ENCODE data around the gene ZFTA.
"Not testable (repeated sequence)": the region's sequence is repeated elsewhere in the genome, so short reads cannot be mapped to it uniquely, and the experiment has no call there.

Gene ZFTA

DNA sequence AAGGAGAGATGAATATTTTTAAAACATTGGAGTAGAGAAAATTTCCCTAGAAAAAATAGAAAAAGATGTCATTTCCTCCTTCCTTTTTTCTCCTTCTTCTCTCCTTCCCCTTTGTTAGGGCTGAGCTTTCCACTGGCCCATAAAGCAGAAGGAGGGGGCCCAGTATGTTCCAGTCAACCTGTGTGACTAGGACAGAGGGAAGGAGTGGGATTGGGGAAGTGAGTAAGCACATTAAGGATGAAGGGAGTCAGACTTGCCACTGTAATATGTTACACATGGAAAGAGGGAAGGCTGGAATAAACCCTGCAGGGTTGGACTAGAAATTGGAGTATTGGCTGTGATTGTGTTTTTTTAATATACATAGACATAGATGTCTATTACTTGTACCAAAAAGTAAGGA lies 24.6 kb upstream of the ZFTA start:
- peaks cover 4% of the 10 kb centered on the region for H3K9me3 Mint-ChIP-seq (ENCODE audit: low read depth)
- no peak overlapping the region for H3K27ac Mint-ChIP-seq
- H3K27me3 Mint-ChIP-seq, result peaks cover 7% of the 10 kb centered on the region
- no peak overlapping the region for H3K4me3 Mint-ChIP-seq
- no peaks in the 10 kb centered on the region for H3K4me1 Mint-ChIP-seq (ENCODE audit: low read depth)
- H3K36me3 Mint-ChIP-seq, result peaks cover 6% of the 10 kb centered on the region

DNA sequence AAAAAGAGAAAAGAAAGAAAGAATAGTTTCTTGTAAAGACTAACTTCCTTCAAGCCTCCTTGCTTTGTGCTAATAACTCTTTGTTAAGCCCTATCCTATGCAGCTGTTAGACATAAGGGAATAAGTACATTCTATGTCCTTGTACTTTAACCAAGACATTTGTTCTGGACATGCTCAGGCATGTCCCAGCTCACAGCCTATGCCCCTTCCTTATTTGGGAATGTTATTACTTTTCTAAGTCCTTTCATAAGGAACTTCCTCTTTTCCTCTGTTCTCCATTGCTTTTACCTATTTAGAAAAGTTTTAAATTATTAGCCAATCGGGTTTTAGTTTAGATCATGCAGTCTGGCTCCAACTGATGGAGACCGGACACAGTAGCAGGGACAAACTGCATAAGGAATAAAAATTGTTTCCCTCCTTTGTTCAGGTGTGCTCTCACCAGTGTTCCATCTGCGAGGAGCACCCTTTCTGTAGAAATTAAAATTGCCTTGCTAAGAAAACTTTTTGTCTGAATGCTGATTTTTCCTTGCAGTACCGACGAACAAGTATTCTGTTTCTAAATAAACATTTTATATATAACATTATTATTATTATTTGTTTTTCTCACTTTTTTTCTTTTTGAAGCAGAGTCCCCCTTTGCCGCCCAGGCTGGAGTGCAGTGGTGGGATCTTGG lies 23.1 kb upstream of the ZFTA start:
- Mint-ChIP-seq H3K36me3 (peaks cover 6% of the 10 kb centered on the region), H3K27me3 (peaks cover 7% of the 10 kb centered on the region), H3K27ac (no peak overlapping the region), H3K4me1 (ENCODE audit: low read depth) (no peaks in the 10 kb centered on the region), H3K4me3 (no peak overlapping the region), H3K9me3 (ENCODE audit: low read depth) (peaks cover 4% of the 10 kb centered on the region)

DNA sequence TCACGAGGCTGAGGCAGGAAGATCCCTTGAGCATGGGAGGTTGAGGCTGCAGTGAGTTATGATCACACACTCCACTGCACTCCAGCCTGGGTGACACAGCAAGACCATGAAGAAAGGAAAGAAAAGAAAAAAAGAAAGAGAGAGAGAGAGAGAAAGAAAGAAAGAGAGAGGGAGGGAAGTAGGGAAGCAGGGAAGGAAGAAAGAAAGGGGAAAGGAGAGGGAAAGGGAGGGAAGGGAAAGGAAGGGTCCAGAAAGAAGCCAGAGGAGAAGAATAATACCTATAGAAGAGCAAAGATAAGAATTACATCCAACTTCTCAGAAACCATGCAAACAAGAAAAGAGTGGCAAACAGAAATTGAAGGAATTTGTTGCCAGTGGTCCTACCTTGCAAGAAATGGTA lies 17.2 kb upstream of the ZFTA start:
- Mint-ChIP-seq H3K36me3 (peaks cover 2% of the 10 kb centered on the region), H3K9me3 (ENCODE audit: low read depth) (no peaks in the 10 kb centered on the region), H3K4me1 (ENCODE audit: low read depth) (peaks cover 4% of the 10 kb centered on the region), H3K27ac (no peak overlapping the region), H3K4me3 (no peak overlapping the region), H3K27me3 (no peaks in the 10 kb centered on the region)

DNA sequence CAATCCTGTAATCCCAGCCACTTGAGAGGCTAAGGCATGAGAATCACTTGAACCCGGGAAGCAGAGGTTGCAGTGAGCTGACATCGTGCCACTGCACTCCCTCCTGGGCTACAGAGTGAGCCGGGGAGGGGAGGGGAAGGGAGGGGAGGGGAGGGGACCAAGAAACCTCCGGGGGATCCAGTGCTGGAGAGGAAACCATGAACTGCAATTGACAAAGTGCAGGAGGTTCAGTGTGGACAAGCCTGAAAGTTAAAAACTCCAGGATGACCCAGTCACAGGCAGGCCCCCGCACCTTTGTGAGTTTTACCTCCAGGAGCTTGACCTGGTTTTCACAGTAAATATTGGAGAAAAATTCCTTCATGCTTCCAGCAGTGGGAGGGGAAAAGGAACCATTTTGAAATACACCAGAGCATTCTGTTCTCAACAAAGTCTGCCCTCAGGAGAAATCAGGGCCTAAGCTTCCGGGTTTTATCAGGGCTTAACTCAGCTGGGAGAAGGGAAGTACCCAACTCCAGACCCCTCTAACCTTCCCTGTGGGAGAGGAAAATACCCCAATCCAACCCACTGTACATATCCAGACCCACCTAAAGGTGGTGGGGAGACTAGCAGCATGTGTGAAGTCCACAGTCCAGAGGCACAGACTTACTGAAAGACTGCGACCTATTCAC lies 15.5 kb upstream of the ZFTA start:
- Mint-ChIP-seq H3K36me3 (peaks cover 4% of the 10 kb centered on the region), H3K27me3 (no peaks in the 10 kb centered on the region), H3K9me3 (ENCODE audit: low read depth) (no peaks in the 10 kb centered on the region), H3K4me1 (ENCODE audit: low read depth) (peaks cover 4% of the 10 kb centered on the region), H3K27ac (no peak overlapping the region), H3K4me3 (no peak overlapping the region)

DNA sequence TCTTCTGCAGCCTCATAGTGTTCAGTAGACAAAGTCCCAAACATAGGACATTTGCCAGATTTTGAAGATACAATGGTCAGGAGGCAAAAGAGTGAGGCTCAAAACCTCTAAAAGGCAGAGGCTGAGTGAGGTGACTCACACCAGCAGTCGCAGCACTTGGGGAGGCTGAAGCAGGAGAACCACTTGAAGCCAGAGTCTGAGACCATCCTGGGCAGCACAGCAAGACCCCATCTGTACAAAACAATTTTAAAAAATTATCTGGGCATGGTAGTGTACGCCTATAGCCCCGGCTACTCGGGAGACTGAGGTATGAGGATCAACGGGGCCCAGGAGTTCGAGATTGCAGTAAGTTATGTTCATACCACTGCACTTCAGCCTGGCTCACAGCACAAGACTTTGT lies 14.2 kb upstream of the ZFTA start:
- Mint-ChIP-seq H3K9me3 (ENCODE audit: low read depth) (no peaks in the 10 kb centered on the region), H3K27ac (no peak overlapping the region), H3K36me3 (peaks cover 4% of the 10 kb centered on the region), H3K4me3 (no peak overlapping the region), H3K4me1 (ENCODE audit: low read depth) (peaks cover 4% of the 10 kb centered on the region), H3K27me3 (no peaks in the 10 kb centered on the region)

DNA sequence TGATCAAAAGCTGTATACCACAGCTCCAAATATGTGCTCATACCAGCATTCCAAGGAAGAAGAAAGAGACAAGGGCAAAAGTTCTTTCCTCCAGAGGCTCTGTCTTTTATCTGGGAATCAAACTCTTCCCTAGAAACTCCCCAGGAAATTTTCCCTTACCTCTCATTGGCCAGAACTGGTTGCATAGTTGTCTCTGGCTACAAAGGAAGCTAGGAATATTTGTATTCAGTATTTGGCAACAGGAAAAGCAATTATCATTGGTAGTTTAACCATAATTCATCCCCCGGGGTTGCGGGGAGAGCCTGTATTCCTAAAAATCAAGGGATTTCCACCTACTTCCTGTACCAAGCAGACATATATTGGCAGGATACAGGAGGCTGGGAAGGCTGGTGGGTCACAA lies 10.5 kb upstream of the ZFTA start:
- Mint-ChIP-seq H3K9me3 (ENCODE audit: low read depth) (no peaks in the 10 kb centered on the region), H3K4me3 (no peak overlapping the region), H3K27ac (no peak overlapping the region), H3K4me1 (ENCODE audit: low read depth) (no peaks in the 10 kb centered on the region), H3K27me3 (peaks cover 1% of the 10 kb centered on the region), H3K36me3 (peaks cover 2% of the 10 kb centered on the region)

DNA sequence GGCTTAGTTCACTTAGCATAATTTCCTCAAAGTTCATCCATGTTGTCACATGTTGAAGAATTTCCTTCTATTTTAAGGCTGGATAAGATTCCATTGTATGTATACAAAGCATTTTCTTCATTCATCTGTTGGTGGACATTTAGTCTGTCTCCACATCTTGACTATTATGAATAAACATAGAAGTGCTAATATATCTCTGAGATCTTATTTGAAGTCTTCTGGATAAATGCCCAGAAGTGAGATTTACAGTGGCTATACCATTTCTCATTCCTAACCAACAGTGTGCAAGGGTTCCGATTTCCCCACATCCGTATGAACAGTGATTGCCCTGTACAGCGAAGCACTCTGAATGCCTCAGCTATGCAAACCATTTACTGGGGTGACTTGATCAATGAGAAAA lies 6.6 kb upstream of the ZFTA start:
- Mint-ChIP-seq H3K36me3 (peaks cover 2% of the 10 kb centered on the region), H3K27ac (no peak overlapping the region), H3K4me3 (no peak overlapping the region), H3K4me1 (ENCODE audit: low read depth) (no peaks in the 10 kb centered on the region), H3K9me3 (ENCODE audit: low read depth) (no peaks in the 10 kb centered on the region), H3K27me3 (peaks cover 1% of the 10 kb centered on the region)

DNA sequence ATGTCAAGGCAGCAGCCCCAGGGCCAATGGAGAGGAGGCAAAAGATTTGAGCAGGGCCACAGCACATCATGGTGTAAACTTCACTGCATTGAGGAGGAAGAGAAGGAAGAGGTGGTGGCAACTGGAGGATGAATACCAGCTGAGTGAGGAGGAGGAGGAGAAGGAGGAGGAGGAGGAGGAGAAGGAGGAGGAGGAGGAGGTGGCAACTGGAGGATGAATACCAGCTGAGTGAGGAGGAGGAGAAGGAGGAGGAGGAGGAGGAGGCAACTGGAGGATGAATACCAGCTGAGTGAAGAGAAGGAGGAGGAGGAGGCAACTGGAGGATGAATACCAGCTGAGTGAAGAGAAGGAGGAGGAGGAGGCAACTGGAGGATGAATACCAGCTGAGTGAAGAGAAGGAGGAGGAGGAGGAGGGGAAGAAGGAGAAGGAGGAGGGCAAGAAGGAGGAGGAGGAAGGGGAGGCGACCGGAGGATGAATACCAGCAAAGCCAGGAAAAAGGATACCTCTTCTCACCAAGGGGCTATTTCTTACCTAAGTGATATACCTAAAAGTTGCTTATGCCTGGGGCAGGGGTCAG lies 3.3 kb upstream of the ZFTA start:
- not testable (repeated sequence) for H3K4me1 Mint-ChIP-seq (ENCODE audit: low read depth); H3K4me3 Mint-ChIP-seq; H3K27me3 Mint-ChIP-seq; H3K9me3 Mint-ChIP-seq (ENCODE audit: low read depth); H3K27ac Mint-ChIP-seq; H3K36me3 Mint-ChIP-seq

DNA sequence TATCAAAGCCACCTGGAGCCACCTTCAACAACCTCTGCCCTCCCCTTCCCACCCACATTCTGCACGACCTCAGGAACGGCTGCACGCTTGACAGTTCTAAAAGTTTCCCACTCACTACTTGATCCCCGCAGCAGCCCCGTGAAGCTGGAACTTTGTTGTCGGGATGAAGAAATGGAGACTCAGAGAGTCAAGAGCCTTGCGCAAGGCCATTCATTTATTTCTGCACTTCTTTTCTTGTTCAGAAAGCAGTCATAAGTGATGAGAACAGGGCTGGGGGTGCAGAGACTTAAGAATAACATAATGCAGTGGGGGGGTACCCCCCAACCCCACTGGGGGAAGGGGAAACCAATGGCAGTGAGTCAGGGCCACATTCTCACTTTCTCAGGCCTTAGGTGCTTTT lies 2.2 kb upstream of the ZFTA start:
- Mint-ChIP-seq H3K4me1 (ENCODE audit: low read depth) (peaks cover 6% of the 10 kb centered on the region), H3K4me3 (peak overlapping the region; percentile 46), H3K27me3 (peaks cover 1% of the 10 kb centered on the region), H3K9me3 (ENCODE audit: low read depth) (no peaks in the 10 kb centered on the region), H3K36me3 (no peaks in the 10 kb centered on the region), H3K27ac (no peak overlapping the region)

DNA sequence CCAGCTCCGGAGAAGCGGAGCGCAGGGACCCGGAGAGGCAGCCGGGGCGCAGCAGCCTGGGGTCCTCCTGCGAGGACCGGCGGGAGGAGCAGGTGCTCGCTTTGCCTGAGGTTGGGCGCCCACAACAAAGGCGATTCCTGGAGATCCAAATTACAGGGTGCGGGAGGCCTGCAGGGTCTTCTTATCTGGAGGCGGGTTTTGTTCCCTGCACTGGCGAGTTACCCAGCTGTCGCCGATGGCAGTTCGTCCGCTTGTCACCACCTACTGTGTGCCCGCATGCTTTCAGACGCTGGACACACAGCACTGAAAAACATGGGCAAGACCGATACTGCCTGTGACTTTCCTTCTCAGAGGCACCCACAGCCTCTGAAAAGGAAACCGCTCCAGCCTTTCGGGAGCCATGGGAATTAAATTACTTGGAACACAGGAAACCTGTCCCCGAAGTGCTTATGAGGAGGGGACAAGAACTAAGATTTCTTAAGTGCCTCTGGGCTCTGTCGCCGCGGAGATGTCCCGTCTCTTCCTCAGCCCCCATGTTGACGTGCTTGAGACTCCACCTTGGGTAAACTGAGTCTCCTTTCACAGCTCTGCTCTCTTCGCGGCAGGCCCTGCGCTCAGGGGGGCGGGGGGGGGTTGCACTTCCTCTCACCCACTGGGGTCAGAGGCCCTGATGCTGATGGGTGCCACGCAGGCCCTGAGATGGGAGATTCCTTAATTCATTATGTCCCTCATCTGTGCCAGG lies 1.3 kb upstream of the ZFTA start:
- H3K4me1 Mint-ChIP-seq (ENCODE audit: low read depth), result peaks cover 6% of the 10 kb centered on the region
- H3K27me3 Mint-ChIP-seq, result peaks cover under 1% of the 10 kb centered on the region
- H3K36me3 Mint-ChIP-seq, result no peaks in the 10 kb centered on the region
- H3K4me3 Mint-ChIP-seq, result peak overlapping the region; percentile 78
- no peak overlapping the region for H3K27ac Mint-ChIP-seq
- no peaks in the 10 kb centered on the region for H3K9me3 Mint-ChIP-seq (ENCODE audit: low read depth)

DNA sequence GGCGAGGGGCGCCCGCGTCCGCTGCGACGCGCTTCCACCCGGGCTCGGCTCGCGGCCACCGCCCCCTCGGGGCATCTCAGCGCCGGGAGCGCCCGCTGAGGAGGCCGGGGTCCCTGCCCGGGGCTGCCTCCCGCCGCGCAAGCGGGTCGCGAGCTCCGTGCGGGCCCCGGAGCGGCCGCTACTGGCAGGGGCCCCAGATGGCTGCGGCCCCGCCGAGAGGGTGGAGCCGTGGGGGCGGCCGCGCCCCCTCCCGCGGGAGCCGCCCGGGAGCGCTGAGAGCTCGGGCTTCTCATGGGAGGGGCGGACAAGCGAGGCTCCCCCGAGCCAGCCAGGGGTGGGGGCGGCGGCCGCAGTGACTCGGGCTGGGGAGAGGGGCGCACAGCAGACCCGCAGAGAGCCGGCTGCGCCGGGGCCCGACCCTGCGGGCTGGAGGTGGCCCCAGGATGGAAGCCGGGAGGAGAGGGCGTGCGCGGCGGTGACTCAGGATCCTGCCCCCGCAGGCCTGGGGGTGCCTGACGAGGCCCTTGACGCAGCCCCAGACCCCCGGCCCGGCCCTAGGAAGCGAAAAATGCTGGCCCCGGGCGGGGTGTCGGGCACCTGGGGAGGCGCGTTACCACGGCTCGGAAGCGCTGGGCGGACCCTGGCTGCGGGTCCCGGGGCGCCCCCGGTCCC lies 603 bp upstream of the ZFTA start:
- no peak overlapping the region for H3K27ac Mint-ChIP-seq
- H3K36me3 Mint-ChIP-seq, result no peaks in the 10 kb centered on the region
- H3K27me3 Mint-ChIP-seq, result no peaks in the 10 kb centered on the region
- peaks cover 6% of the 10 kb centered on the region for H3K4me1 Mint-ChIP-seq (ENCODE audit: low read depth)
- no peak overlapping the region for H3K4me3 Mint-ChIP-seq
- no peaks in the 10 kb centered on the region for H3K9me3 Mint-ChIP-seq (ENCODE audit: low read depth)

DNA sequence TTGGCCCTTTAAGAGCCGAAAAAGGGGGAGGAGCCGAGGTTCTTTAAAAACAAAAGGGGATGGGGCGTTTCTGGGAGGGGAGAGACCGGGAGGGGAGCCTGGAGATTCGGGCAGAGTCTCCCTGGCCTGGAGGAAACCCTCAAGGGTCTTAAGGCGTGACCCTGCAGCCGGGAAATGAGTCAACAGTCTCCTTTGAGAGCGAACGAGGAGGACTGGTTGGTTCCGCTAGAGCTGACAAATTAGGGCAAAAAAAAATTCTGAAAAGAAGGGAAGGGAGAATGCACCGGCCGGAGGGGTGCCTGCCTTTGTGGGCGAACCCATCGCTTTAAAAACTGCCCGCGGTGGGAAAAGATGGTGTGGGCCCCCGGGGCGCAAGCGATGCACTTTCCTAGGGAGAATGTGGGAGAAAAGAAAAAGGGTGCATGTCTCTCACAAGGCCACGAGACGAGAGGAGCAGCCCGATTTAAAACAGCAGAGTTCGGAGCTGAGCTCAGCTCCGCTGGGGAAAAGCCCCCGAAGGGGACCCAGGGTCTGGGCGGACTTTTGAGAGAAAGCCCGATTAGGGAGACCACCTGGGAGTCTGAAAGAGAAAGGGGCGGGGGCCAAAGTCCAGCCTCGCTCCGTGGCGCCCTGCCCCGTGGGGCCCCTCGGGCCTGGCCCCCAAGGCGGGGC lies 874 bp downstream of the ZFTA start:
- H3K27ac Mint-ChIP-seq, result peak overlapping the region; percentile 90
- peaks cover 6% of the 10 kb centered on the region for H3K4me1 Mint-ChIP-seq (ENCODE audit: low read depth)
- H3K36me3 Mint-ChIP-seq, result no peaks in the 10 kb centered on the region
- H3K4me3 Mint-ChIP-seq, result peak overlapping the region; percentile 96
- H3K9me3 Mint-ChIP-seq (ENCODE audit: low read depth), result no peaks in the 10 kb centered on the region
- no peaks in the 10 kb centered on the region for H3K27me3 Mint-ChIP-seq

DNA sequence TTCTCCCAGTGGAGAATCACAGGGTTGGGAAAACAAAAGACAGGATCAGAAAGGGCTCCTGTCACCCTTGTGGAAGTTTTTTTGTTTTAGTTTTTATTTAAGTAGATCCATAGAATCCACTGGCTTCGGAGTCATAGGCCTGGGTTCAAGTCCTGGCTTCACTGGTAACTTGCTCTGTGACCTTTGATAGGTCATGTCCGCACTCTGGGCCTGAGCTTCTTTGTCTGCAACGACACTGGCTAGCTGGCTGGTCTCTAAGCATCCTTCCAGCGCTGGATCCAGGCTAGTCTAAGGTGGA lies 1.4 kb downstream of the ZFTA start:
- Mint-ChIP-seq H3K27ac (peak overlapping the region; percentile 90), H3K36me3 (no peaks in the 10 kb centered on the region), H3K4me3 (peak overlapping the region; percentile 96), H3K9me3 (ENCODE audit: low read depth) (no peaks in the 10 kb centered on the region), H3K4me1 (ENCODE audit: low read depth) (peaks cover 6% of the 10 kb centered on the region), H3K27me3 (no peaks in the 10 kb centered on the region)

DNA sequence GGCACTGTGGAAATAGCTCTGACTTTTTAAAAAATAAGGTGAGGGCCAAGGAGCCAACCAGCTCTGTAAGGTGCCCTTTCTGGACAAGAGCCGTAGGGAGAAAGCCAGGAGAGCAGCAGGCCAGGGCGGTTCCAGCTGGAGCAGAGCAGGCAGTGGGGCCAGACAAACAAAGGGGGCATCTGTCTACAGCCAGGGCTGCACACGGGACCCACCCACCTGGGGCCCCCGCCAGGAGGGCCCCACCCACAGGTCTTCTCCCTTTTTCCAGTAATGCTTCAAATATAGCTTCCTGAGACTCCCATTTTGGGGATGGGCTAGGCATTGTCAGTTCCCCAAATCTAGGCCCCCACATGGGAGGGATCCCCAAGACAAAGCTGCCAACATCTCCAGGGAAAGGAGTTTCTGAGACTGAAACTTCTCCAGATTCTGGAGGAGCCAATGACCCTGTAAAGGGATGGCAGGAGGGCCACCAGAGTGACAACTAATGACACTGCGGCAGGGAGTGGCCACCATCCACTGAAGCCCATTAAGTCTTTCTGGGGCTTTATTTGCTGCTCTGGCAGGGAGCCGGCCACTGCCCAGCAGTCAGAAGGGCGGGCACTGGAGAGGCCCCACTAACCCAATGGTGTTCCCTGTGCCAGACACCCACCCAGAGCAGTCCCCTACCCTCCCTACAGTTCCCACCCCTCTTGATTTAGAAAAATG lies 1.9 kb downstream of the ZFTA start:
- Mint-ChIP-seq H3K27ac (no peak overlapping the region), H3K4me3 (peak overlapping the region; percentile 96)

More for the DNA sequence above, 1.9 kb downstream of the ZFTA start:
- Mint-ChIP-seq H3K27me3 (no peaks in the 10 kb centered on the region), H3K9me3 (ENCODE audit: low read depth) (no peaks in the 10 kb centered on the region), H3K4me1 (ENCODE audit: low read depth) (peaks cover 6% of the 10 kb centered on the region), H3K36me3 (no peaks in the 10 kb centered on the region)
